ENCODE data around the gene CCR9.

CCR9 gene

DNA sequence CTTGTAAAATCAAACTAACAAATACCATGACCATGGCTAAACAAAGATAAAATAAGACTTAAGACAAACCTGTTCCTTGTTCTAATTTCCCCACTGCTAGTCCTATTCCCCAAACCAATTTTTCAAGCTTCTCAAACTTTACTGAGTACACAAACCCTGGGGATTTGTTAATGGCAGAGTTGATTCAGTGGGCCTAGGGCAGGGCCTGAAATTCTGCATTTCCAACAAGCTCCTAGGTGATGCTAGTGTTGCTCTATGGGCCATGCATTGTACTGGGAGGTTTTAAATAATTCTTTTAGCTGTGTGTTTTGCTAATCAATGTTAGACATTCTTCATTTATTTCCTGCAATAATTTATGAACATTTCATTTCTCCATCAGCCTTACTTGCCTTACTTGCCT lies 13.3 kb upstream of the CCR9 start:
- no peak for DNase-seq

DNA sequence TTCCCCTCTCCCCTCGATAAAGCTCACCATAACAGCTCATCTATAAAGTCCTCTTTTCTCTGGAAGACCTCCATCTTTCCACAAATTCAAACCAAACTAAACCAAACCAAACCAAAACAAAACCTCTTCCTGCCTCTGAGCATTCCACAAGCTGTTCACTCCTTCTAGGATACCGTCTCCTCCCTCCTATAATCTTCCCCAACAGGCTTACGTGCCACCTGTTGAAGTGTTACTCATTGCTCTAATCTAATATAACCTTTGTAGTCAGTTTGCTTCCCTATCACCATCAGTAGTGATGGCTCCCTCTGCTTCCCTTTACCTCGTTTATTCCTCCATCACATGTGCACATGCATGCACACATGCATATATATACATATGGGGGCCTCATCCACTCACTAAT lies 12.7 kb upstream of the CCR9 start:
- DNase-seq, result no peak

DNA sequence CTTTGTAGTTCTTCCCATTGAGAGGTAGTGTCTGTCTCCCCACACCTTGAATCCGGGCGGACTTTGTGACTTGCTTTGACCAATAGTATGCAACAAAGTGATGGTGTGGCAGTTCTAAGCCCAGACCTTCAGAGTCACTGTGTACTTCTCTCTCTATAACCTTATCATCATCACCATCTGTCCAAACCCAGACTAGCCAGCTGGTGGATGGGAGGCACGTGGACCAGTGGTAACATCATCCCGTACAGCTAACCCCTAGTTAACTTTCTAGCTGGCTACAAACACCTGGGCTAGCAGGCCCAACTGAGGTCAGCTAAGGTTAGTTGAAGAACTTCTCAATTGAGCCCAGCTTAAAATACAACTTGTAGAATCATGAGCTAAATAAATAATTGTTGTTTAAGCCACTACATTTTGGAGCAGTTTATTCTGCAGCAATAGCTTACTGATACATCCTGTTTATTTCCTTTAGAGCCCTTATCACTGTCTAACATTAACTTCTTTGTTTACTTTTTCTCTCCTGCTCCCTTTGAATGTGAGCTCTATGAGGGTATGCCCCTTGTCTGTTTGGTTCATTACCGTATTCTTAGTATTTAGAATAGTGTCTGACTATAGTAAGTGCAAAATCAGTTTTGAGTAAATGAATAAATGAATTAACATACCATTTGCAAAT lies 11.5 kb upstream of the CCR9 start:
- no peak for DNase-seq

DNA sequence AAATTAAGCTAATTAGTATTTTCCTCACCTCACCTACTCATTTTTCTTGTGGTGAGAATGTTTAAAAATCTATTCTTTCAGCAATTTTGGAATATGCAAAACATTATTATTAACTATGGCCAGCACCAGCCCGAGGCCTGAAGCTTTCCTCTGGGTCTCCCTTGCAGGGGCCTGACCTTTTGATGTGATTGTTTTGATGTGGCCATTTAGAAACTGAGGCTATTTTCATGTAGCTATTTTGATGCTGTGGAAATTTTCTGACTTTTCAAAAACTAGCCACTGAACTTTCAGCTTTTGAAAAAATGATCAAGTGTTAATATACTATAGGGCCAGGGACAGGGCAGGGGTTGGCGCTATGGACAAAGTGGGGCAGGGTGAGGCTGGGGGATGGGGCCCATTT lies 8.2 kb upstream of the CCR9 start:
- DNase-seq, result no peak

DNA sequence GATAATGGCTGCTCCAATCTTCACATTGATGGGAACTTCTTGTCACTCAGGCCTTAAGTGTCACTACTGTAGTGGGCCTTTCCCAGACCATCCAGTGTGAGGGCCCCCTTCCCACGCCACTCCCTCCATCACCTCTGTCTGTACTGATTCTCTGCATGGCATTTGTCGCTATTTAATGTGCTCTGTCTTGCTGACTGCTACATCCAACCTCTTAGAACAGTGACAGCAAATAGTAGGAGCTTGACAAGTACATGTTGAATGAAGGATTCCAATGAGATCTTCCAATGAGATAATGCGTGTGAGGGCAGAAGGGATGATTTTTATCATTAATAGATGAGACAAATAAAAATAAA lies 5.6 kb upstream of the CCR9 start:
- DNase-seq, result no peak

DNA sequence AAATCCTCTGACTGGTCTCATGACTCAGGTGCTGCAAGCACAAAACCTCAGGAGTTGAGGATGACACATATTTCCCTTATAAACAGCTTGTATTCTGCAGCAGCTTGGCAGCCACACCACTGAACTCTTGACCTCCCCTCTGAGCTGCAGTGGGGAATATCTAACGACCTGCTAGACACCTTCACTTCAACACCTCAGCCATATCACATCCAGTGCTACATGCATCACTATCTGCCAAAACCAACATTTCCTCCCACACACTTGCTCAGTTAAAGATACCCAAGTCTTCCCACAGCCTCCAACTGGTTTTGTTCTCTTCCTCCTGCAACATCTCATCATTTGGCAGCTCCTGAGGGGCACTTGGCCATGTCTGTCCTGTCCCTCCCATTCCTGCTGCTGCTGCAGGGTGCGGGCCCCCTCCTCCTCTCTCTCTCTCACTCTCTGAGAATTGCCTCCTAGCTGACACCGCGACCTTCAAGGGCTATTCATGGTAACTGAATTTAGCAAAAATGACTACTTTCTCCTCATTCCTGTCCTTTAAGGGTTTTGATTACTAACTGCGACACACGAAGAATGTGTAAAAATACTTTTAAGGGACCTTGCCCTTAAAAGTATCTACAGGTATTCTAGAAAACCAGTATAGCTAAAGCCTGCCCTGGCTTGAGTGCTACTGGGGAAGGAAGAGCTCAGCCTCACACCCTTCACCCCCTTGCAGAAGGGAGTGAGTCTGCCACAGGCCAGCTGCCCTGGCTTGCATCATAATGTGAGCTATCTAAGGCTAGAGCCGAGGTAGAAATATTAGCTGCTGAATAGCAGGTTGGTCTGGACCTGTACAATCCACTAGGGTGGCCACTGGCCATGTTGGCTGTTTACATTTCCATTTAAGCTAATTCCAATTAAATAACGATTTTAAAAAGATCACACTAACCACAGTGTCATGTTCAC lies 5.0 kb upstream of the CCR9 start:
- no peak for DNase-seq

DNA sequence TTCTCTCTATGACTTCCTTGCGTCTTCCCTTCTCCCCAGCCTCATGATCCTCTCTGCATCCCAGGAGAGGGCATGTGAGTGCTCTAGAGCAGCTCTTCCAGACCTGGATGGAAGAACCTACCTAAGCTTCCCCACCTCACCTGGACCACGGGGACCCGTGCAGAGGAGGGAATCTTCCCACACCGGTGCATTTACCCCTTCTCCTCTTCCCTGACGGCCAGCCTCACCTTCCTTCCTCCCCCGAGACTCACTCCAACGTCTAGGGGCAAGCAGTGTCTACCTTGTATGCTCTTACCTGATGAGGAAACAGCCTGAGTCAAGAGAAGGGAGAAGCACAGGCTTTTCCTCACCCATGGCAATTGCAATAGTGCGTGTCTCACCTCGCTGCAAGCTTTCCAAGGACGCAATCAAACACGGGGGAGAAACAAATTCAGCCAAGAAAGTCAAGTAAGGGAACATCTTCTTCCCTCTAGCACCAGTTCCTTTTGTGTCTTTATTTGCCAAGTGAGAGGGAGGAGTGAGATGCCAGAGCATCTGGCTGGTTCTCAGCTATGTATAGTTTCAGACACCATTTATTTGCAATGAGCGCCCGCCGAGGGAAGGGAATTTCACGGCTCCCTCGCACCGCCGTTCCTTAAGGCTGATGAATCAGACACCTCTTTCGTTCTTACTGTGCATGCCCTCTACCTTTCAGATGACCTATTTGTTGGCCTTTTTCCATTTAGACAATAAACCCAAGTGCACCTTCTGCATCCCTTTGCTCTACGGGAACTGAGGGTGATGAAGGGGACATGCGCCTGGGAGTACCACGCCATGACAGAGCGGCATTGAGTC lies 1.8 kb upstream of the CCR9 start:
- DNase-seq, result no peak

DNA sequence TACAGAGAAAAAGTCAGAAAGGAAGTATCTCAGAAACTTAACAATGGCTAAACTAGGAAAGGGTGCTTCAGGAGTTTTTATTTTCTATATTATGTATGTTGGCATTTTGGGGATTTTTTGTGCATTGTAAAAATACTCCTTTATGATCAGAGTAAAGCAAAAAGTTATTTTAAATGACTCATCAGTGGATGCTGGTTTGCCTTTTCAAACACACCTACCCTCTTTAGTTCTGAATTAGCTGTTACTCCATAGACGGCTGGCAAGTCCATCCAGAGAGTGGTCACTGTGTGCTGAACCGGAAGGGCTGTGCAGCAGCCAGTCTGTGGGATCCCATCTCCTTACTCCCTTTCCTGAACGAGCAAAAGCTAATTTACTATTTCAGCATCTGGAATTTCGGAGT lies 942 bp downstream of the CCR9 start:
- no peak for DNase-seq

DNA sequence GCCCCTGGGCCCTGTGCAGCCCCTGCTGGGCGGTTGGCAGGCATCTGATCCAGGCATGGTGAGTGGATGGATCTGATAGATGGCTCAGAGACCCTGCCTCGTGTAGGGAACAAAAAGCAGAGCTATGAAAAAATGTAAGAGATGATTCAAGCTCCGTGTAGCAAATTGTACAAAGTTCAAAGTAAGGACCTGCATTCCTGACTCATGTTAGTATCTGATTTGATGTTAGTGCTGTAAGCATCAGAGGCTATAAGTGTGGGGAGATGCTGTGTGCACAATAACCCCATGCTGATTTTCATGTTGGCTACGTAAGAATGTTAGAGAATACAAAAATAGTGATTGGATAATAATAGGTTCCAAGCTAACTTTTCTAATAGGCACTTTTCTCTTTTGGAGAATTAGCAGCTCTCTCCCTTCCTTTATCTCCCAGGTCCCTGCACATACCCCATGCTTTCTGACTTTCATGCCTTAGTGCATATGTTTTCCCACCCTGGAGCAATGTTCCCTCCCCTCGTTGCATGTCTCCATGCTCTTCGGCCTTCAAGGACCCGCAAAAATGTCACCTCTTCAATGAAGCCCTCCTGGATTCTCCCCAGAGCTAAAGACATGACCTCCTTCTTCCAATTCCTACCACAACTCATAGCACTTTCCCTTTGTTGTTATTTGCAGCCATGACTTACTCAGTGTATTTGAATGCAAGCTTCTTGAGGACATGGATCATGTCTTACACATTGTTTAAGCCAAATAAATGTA lies 1.6 kb downstream of the CCR9 start:
- DNase-seq, result no peak

DNA sequence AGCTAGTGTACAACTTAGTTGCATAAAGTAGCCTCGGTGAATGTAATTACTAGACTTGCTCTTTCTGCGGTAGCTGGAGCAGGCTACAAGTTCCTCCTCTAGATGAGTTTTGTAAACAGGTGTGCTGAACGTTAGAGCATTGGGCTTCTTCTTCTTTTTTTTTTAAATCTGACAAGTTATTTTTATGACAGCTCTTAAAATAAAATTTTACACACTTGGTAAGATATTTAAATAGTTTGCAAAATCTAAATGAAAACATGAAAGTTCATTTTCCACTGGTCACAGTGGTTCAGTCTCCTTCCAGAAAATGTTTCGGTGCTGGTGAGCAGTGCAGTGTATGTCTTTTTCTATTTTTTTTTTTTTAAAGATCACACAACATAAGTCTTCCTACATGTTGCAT lies 3.0 kb downstream of the CCR9 start:
- no peak for DNase-seq

DNA sequence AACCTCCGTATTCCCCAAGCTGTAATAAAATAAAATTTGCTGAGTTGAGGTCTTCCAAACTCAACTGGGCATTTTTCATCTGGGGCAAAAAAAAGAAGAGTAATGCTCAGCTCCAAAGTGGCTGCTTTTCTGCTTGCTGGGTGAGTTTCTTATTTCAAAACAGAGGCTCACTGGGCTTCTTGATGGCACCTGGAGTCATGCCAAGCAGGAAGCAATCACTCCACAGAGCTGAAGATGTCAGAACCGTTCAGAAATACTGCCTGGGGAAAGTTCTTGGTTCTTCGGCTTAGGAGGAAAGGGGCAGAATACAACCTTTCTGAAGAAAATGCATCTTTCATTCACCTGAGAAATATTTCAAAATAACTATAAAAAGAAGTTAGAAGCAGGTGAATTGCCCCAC lies 4.1 kb downstream of the CCR9 start:
- no peak for DNase-seq

DNA sequence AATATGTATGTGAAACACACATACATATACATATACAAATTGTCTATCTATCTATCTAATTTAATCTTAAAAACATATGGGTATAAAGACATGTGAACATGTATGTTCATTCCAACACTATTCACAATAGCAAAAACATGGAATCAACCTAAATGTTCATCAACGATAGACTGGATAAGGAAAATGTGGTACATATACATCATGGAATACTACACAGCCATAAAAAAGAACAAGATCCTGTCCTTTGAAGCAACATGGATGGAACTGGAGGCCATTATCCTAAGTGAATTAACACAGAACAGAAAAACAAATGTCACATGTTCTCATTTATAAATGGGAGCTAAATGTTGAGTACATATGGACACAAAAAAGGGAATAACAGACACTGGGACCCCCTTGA lies 5.8 kb downstream of the CCR9 start:
- DNase-seq, result no peak

DNA sequence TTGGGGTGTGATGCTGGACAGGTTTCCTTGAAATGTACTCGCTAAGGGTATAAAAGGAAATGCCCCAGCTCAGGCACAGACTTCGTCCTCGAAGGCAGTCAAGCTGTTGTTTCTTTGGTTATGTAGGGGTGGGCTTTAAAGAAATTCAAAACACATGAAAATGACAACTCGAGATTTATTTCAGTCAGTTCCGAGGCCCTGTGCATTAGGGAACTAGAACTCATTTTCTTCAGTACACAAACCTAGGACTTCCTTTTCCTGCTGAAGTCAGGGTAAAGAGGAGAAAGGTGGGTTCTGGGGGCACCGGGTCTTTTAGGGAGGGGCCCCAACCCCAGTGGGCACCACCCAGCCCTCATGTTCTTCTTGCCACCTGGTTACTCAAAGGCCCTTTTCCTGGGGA lies 7.7 kb downstream of the CCR9 start:
- DNase-seq, result no peak

DNA sequence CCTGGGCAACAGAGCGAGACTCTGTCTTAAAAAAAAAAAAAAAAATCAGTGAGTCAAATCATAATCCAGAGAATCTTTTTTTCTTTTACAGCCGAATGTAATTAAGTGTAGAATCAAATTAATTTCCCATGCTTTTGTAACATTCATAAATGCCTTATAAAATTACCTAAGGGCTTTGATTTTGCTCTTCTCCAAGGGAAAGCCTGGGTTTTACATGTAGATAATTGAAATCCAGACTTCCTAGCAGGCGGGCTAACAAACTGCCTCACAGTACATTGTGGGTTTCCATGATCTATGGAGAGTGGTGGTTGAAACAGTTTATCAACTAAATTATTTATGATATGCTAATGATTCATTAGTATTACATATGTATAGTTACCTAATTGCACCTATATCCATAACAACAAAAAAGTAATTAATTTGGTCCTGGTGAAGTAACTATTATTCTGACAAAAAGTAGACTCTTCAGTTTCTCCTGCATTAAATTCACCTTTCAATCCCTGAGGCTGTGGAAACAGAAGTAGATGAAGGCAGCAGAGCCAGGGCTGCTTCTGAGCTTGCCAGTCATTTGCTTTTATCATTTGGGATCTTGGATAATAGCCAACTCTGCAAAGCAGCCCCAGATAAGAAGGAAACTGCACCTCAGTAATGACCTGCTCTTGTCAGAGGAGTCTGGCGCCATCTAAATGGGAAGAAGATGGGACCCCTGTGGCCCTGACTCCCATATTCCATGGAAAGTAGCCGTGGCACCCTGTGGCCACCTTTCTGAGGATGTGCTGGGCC lies 9.5 kb downstream of the CCR9 start:
- no peak for DNase-seq

DNA sequence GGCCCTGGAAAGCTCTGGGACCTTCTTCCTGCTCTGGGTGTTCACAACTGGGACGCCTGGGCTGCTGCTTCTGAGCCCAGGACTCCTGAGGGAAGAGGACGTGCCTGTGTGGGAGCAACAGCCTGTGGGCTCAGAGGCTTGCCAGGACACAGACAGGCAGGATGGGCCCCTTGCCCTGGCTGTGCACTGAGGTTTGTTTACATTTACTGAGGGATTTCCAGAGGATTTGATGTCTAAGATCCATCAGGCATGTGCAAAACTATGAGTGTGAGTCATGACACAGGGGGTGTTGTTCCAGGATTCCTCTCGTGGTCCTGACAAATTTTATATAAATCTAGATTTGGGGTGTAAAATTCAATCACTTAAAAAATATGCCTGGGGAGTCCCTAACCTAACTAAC lies 10.6 kb downstream of the CCR9 start:
- DNase-seq, result no peak

DNA sequence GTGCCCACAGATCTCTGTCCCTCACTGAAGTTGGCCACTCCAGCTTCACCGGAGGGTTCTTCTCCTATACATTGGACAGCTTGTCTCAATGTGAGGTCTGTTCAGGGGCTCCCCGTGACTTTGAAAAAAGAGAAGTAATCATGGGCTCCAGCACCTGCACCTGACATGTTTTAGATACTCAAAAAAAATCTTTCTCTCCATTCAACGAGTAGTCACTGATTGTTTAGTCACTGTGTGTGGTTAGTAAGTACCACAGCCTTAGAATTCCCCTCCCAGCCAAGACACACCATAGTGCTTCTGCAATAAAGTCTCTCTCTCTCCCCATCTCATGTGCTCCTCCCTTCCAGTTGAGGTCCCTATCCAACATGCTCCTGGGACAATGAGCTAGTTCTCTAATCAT lies 18.6 kb downstream of the CCR9 start:
- DNase-seq, result no peak

DNA sequence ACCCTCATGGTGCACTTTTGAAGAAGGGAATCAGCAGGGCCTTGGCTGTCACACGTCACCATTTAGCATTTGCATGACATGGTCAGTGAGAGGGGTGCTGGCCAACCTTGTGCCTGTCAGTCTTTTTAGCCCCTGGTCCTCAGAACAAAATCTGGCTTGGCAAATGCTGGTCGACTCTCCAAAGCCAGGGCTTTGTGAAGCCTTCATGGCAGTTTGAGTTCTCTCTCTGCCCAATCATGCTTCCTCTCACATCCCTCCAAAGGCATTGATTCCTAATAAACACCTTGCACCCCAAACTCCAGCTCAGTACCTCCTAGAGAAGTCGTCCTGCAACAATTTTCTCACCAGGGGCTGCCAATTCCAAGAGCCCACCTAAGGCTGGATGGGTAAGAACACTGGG lies 19.4 kb downstream of the CCR9 start:
- DNase-seq, result no peak

DNA sequence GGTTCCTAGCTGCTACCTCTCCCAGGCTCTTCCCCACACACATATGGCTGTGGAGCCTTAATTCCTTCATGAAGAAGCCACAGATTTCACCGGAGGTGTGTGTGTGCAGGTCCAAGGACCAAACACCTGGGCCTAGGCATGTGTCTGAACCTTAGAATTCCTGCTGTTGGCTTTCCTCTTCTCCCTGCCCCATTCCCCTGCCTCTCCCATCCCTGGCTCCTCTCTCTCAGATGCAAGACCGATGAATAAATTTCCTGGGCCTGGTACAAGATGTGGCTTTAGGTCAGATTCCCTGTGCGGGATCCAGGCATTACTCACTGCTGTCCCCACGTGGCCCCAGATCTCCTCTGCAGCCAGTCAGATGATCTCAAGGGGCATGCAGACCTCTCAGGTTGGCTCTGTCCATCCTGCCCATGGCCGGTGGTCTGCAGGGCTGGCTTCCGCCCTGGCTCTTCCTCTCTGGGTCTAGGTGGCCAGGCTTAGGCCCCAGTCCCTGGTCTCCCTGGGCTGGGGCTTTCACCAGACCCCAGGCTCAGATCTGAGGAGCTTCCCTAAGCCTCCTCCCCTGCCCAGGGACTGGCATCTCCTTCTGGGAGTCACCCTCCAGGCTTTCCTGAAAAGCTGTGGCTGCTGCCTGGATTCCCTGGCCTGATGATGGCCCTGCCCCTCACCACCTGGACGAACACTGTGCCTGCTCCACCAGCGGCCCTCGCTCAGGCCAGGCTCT lies 20.5 kb downstream of the CCR9 start:
- no peak for DNase-seq

DNA sequence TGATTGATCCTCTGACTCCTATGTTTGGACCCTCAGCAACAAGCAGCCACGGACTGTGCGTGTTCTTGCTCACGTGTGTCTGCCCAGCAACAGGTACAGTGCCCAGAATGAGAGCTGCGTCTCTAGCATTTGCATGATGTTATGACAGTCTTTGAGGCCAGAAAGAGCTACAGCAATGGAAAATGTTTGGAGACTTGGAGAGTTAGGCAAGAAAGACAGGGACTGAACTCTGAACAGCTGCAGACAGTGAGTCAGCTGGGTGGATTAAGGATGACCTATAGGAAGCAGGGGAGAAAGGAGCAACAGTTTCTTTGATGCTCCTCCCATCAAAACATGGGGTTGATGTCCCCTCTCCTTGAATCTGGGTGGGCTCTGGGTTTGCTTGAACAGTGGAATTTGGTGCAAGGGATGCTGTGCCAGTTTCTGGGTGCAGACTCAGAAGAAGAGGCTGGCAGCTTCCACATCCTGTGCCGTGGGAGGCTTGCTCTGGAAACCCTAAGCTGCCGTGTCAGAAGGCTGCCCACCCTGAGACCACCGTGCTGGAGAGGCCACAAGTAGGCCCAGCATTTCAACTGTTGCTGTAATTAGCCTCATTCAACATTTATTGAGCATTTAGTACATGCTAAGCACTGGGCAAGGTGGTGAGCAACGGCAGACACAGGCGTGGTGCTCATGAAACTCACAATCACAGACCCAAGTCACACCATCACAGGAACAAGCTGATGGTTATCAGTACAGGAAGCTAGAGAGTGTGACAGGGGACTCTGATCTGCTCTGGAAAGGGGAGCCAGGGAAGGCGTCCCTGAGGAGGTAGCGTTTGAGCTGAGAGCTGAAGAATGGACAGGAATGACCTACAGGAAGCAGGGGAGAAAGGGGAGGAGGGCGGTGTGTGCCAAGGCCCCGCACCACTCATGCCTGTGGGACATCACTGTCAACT lies 21.7 kb downstream of the CCR9 start:
- no peak for DNase-seq

DNA sequence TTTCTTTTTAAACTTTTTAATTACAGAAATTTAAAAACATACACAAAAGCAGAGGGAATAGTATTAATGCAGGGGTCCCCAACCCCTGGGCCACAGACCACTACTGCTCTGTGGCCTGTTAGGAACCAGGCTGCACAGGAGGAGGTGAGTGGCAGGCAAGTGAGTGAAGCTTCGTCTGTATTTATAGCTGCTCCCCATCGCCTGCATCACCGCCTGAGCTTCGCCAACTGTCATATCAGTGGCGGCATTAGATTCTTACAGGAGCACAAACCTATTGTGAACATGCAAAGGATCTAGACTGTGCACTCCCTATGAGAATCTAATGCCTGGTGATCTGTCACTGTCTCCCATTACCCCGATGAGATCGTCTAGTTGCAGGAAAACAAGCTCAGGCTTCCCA lies 22.4 kb downstream of the CCR9 start:
- DNase-seq, result no peak
